ENCODE results near the gene SMIM10L1.

DNA sequence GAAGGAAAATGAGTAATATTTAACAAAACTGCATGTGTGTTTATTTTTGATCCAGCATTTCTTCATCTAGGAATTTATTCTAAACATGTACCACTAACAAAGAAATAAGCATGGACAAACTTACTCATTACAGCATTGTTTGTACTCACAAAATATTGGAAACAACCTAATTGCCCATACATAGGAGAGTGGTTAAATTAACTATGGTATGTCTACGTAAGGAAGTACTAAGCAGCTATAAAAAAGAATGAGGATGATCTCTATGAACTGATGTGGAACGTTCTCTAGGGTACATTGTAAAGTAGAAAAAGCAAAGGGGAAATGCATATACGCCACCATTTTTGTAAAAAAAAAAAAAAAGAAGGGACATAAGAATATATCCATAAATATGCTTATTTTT is 33.2 kb downstream of the SMIM10L1 start:
- TF ChIP-seq, protein P1, sequence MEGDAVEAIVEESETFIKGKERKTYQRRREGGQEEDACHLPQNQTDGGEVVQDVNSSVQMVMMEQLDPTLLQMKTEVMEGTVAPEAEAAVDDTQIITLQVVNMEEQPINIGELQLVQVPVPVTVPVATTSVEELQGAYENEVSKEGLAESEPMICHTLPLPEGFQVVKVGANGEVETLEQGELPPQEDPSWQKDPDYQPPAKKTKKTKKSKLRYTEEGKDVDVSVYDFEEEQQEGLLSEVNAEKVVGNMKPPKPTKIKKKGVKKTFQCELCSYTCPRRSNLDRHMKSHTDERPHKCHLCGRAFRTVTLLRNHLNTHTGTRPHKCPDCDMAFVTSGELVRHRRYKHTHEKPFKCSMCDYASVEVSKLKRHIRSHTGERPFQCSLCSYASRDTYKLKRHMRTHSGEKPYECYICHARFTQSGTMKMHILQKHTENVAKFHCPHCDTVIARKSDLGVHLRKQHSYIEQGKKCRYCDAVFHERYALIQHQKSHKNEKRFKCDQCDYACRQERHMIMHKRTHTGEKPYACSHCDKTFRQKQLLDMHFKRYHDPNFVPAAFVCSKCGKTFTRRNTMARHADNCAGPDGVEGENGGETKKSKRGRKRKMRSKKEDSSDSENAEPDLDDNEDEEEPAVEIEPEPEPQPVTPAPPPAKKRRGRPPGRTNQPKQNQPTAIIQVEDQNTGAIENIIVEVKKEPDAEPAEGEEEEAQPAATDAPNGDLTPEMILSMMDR (IDR thresholded peaks at IDR 0.05) = no peak
- no peak for TF ChIP-seq POLR2A (IDR thresholded peaks at IDR 0.05; ENCODE audit: low read length)
- no peak for TF ChIP-seq BHLHE40 (IDR thresholded peaks at IDR 0.05; ENCODE audit: low read depth, low read length)
- TF ChIP-seq JUN (IDR thresholded peaks at IDR 0.05) = no peak

All from A549 (cell line).